HG02852 (cell line): Measurements from ENCODE around the gene ANKHD1.

Experiments
- ATAC-seq: cut with Tn5 transposase; IDR thresholded peaks from one replicate; pipeline ENCODE4 v1.9.1; 2021; ENCODE audit warnings: mild to moderate bottlenecking, moderate library complexity; ENCODE audit not compliant: unreplicated experiment

Gene ANKHD1

DNA sequence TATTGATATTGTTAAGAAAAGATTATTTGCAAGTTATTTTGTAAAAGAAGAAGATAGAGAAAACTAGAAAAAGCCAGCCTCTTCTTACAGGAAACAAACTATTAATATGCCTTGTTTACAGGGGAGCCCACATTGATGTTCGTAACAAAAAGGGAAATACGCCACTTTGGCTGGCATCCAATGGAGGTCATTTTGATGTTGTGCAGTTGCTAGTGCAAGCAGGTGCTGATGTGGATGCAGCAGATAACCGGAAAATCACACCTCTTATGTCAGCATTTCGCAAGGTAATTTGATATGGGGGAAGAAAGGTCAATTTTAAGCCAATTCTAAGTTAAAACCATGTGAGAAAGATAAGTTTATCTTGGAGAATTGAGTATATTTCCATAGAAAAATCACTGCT is 108.3 kb downstream of the ANKHD1 start:
- ATAC-seq, result no peak

DNA sequence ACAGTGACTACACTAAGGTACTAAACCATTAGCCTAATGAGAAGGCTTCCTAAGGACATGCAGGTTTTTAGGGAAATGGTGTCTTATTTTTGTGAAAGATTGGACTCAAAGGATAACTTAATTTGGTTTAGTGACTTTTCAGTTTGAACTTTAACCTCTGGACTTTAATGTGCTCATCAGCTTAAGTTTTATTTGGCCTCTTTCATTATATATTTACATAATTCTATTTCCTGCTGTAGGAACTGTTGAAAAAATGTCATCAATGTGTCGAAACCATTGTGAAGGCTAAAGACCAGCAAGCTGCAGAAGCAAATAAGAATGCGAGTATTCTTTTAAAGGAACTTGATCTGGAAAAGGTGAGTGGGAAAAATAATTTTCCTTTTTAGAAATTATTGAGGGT is 111.5 kb downstream of the ANKHD1 start:
- no peak for ATAC-seq

DNA sequence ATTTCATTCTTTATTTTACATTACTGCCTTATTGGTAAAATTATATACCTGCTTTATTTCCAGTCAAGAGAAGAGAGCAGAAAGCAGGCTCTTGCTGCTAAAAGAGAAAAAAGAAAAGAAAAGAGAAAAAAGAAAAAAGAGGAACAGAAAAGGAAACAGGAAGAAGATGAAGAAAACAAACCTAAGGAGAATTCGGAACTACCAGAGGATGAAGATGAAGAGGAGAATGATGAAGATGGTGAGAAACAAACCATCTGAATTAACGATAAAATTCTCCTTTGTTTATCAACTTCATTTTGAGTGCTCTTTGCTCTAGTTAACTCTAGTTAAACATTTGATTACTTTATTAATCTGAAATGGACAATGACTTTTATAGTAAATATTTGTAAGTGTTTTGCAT is 122.4 kb downstream of the ANKHD1 start:
- ATAC-seq, result no peak

DNA sequence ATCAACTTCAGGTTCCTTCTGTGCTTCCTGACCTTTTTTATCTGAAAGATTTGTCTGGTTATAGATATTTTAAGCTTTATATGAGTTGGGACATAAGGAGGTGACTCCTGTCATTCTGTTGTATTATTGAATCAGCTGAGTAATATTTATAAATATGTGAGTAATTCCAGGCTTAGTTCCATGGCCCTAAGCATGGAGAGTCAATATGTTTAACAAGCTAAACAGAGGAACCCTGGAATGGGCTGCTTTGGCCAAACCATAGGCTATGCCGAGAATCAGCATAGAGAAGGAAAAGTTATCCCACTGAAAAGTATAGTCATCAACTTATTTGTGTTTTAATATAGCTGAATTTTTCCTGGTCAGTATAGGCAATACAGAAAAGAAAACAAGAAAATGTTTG is 138.6 kb downstream of the ANKHD1 start:
- ATAC-seq, result no peak

DNA sequence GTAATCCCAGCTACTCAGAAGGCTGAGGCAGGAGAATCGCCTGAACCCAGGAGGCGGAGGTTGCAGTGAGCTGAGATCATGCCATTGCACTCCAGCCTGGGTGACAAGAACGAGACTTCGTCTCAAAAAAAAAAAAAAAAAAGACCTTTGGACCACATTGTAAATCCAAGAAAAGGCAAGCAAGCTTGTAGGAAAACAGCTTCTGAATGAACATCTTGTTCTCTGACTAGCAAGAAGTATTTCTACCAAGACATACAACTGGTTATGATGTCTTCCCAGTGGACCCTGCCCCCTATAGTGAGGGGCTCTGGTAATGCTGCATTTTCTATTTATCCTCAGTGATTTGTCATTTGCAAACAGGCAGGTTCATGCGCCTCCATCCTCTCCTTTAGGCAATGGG is 141.3 kb downstream of the ANKHD1 start:
- no peak for ATAC-seq

DNA sequence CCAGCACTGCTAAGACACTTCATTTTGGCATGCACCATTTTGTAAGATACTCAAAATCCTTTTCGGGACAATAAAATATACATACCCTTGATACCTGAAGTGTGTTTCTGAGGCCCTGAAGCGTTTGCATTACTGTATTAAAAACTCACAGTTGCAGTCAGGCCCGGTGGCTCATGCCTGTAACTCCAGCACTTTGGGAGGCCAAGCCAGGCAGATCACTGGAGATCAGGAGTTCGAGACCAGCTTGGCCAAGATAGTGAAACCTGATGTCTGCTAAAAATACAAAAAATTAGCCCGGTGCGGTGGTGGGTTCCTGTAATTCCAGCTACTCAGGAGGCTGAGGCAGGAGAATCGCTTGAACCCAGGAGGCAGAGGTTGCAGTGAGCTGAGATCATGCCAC is 143.4 kb downstream of the ANKHD1 start:
- ATAC-seq, result no peak

DNA sequence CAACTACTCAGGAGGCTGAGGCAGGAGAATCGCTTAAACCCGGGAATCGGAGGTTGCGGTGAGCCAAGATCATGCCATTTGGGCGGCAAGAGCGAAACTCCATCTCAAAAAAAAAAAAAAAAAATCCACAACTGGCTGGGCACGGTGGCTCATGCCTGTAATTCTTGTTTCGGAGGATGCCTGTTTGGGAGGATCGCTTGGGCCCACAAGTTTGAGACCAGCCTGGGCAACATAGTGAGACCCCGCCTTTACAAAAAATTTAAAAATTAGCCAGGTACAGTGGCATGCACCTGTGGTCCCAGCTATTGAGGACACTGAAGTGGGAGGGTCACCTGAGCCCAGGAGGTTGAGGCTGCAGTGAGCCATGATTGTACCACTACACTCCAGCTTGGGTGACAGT is 144.0 kb downstream of the ANKHD1 start:
- ATAC-seq, result no peak

DNA sequence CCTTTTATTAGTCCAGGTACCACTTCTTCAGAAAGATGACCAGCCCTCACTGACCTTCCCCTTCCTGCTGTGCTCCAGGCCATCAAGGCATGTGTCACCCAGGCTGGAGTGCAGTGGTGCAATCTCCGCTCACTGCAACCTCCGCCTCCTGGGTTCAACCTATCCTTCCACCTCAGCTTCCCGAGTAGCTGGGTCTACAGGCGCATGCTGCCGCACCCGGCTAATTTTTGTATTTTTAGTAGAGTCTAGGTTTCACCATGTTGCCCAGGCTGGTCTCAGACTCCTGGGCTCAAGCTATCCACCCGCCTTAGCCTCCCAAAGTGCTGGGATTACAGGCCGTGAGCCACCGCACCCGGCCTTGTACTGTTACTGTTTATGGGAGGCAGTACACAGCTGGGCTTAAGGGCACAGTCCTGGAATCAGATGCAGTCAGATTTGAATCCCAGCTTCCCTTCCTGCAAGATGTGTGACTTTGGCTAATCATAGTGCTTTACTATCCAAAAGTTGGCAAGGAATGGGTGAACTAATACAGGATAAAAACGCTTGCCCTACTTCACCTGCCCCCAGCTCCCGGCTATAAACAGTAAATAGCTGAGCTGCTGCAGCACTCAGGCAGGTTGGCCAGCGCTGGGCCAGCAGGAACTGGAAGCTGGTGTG is 145.3 kb downstream of the ANKHD1 start:
- peak; percentile 1 for ATAC-seq

DNA sequence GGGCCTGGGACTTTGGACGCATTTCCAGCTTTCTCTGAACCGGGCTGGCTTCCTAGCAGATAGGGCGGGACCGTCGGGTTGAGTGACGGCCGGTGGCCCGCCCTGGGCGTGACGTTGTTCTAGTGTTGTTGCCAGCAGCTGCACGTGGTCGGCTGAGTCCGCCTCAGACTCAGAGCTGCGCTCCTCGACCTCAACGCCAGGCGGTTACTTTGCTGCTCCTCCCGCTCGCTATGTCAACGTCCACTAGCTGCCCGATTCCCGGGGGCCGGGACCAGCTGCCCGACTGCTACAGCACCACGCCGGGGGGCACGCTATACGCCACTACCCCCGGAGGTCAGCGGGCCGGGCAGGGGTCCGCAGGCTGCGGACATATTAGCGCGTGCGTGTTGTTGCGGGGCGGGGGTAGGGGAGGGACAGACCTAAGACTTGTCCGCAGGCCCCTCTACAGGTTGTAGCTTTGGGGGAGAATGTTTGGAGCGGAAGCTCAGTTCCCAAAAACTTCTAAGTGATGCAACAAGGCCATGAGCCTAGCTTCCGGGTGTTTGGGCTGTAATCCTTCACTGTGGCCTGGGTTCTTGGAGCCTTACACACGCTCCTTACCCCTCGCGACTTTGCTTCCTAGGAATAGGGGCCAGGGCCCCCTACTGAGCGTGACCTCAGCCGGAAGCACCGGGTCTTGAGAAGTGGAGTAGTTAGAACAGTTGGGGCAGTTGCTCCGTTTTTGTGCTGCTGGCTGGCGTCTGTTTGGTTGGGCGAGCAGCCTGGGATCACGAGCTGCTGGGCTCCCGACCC is 146.1 kb downstream of the ANKHD1 start, which contains the start of gene EIF4EBP3:
EIF4EBP3 (plus strand) TSS at position 155 of the 792 bp plus-strand sequence; CDS start at position 231, 76 bp downstream.
- ATAC-seq, result peak; percentile 98

DNA sequence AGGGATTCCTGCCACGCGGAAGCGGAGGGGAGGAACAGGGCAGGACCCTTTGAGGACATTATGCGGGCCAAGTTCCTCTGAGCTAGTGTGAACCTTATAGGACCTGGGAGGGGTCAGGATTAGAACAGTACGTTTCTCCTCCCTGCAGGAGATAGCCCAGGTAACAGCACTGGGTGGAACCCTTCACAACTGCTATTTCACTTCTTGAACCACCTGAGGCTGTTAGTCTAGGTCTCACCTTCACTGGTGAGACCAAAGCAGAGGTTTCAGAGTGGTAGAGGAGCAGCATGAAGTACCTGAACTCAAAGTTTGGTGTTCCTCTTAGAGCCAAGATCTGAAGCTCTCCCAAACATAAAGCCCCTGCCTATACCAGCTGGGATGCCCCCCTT is 146.7 kb downstream of the ANKHD1 start:
- ATAC-seq, result peak; percentile 0

DNA sequence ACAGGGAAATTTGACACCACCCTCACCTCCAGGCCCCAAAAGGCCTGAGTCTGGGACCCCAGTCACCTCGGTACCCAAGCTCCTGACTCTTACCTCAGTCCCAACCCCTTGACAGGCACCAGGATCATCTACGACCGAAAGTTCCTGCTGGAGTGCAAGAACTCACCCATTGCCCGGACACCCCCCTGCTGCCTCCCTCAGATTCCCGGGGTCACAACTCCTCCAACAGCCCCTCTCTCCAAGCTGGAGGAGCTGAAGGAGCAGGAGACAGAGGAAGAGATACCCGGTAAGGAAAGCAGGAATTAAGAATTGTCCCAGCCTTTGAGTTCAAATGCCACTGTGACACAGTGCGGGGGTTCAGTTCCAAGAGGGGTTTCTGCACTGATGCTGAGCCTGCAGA is 147.2 kb downstream of the ANKHD1 start:
- ATAC-seq, result no peak

DNA sequence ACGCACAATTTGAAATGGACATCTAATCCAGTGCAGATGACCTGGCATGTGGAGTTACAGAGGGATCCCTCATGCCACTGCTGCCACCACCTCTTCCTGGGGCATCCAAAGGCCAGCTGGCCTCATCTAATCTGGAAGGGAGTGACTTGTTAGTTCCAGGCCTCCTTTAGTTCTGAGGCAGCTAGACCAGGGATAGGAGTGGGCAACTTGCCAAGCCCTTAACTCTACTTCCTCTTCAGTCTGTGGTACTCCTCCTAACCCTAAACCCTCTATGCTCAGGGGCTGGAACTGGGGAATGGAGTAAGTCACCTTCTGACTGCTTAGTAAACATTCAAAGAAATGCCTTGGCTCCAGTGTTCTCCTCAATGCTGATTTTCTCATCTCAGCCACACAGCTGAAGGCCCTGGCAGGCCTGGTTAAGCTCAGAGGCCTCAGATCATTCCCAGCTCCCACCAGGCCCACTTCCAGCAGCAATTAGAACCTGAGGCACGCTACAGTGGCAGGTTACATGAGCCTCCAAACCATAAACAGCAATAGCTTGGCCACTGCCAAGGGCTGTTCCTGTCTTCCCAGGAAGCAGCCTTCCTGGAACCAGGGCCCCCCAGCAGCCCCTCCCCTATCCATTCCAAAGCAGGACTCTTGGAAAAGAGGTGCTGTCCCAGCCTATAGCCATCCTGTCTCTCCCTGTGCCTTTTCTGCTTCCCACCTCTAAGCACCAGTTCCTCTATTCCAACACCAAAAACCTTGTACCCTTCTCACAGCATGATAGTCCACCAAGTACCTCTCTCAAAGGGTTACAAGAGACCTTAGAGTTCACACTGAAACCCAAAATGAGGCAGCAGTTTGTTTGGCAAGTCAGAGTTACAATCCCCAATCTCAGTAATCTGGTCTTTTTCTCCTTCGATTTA is 147.9 kb downstream of the ANKHD1 start:
- ATAC-seq, result no peak

DNA sequence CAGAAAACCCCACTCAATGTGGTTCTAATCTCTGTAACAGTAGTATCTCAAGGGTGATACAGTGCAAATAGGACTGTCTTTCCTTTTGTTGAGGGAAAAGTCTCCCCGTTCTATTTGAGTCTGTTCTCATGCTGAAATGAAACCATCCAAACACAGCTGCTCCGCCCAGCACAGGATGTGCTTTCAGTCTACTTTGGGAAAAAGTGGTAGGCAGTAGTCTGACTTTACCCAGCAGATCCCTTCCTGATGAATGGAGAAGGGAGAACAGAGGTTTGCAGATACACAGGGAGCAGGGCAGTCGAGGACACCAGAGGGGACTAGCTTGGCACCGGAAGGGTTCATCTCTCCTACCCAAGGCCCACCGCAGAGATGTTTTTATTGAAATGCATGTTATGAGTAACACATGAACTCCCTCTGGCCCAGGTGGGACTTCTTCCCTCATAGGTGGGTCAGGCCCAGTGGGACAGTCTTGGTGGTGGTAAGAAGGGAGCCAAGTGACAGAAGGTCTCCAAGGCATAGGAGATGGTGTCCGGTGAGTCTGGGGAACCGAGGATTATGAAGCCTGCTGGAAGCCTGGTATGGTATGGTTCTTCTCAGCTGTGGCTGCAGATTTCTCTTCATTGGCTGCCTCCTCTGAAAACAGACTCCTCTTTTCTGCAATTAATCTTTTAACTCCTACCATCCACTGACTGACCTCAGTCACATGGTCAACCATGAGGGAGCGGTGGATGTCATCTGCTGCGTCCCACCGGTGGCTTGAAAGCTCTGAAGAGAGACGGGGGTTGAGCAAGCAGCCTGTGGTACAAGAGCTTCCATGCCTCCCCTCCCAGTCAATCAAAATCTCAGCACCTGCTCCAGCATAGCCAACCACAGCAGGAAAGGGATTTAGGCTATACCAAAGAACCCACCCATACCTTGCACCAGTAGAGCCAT is 148.8 kb downstream of the ANKHD1 start:
- no peak for ATAC-seq

DNA sequence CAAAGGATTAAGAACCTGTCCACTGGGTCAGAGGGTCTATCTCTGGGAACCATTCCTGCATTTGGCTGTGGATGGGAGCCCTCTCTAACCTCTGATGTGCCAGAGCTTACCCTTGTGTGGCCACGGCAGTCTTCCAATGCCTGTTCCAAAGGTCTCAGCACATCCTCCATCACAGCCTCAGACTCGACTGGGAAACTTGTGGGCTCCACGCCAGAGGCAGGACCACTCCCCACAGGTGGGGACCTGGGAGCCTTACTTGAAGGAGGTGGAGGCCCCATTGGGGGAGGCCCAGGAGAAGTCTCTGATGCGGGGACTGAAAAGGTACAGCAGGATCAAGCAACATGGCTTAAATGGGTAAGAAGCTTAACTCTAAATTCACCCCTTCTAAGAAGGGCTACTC is 150.2 kb downstream of the ANKHD1 start:
- ATAC-seq, result no peak

DNA sequence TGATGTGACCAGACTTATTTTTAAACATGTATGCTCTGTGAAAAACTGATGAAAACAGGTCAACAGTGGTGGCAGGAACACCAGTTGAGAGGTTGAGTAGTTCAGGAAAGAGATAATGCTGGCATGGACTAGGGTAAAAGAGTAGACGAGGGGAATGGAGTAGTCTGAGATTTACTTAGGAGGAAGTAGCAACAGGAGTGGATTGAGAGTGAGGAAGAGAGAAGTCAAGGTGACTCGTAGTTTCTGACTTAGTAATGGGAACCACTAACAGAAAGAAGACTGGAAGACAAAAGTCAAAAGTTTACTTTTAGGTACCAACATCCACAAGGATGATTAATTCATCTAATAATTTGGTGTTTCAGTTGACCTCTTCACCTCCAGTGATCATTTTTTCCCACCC is 152.0 kb downstream of the ANKHD1 start:
- no peak for ATAC-seq

DNA sequence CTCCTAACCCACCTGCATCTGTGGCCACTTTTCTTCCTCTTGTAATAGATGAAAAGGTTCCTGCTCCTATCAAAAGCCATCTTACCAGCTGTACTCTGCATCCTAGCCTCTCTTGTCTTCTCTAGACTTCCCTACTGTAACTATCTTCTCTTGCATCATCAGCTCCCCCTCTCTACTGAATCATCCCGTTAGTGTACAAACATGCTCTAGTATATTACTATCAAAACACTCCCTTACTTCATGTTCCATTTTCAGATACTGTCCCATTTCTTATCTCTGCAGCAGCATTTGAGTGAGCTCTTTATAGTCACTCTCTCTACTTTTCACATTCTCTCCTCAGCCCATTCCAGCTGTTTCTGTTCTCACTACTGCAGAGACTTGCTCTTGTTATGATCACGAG is 152.8 kb downstream of the ANKHD1 start:
- no peak for ATAC-seq

DNA sequence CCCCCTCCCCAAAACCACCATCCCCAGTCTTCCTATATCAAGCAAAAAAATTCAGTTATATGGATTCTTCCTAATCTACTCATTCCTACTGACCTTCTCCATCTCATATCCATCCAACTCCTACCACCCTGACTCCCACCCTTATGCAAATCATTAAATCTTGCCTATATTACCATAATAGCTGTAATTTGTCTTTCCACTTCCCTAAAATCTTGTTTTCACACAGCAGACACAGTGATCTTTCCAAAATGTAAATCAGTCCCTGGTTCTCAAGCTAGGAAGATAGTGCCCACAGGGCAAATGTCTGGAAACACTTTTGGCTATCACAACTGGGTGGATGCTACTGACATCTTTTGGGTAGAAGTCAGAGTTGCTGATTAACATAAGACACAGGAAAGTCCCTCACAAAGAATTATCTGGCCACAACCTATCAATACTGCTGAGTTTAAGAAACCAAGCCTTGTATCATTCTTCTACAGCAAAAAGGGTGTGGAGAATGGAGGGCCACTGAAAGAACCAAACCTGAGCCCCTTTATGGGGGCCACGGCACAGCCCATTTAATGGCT is 154.2 kb downstream of the ANKHD1 start:
- no peak for ATAC-seq

DNA sequence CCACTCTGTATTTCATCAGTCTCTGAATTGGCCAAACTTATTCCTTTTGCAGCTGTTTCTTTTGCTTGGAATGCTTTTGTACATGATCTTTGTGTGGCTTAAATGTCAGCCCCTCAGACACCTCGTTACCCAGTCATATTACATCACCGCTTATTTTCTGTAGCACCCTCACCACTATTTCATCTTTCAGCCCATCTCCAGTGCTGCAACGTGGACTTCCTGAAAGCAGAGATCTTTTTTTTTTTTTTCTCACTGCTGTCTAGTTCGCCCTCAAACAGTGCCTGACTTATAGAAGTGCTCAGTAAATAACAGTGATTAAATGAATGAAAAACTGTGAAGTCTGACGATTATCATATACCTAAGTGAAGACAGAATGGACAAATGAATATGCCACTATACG is 154.8 kb downstream of the ANKHD1 start:
- ATAC-seq, result no peak

DNA sequence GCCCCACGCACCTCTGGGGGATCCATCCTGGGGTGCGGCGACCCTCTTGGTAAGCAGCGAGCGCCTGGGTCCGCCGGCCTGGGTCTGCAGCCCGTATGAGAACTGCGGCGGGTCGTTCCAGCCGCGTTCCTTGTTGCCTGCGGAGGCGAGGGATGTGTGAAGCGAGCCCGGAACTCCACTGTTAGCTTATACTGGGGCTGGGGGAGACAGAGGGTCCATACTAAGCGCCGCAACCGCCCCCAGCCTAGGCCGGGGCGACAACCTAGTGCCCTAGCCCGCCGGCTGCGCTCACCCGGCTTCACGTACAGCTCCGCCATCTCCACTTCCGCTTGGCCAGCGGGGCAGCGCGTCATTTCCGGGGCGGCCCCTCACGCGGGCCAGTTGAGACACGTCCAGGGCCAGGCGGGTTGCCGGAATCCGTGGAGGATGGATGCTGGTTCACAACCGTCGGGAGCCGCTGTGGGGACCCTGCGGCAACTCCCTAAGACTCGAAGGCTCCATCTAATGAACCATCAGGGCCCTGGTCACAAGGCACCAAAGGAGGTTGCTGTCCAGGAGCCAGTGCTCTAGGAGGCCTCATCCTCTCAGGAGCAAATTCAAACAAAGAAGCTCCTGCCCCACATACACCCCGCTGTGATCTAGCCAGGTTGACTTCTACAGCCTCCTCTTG is 155.6 kb downstream of the ANKHD1 start, which contains the start of gene SRA1:
SRA1 (minus strand) TSS at position 338 of the 670 bp plus-strand sequence; CDS start at position 317, 21 bp downstream.
- ATAC-seq, result peak; percentile 94
